Activated CD4-positive, alpha-beta T cell treated with anti-CD3 and anti-CD28 coated beads, Interleukin-2, Interleukin-4, amounts not matched to agents 100 ng/mL and 50 ng/mL, durations not matched to agents 16 hours and 8 hours (primary cell): Measurements from ENCODE around the gene COL5A2.
A peak's percentile ranks its signal among the peaks of the same experiment; 100 is the strongest.

Experiments
- DNase-seq: peaks from one replicate; pipeline ENCODE4 v3.0.0-alpha.2; 2020; ENCODE audit warnings: low spot score

Gene COL5A2

DNA sequence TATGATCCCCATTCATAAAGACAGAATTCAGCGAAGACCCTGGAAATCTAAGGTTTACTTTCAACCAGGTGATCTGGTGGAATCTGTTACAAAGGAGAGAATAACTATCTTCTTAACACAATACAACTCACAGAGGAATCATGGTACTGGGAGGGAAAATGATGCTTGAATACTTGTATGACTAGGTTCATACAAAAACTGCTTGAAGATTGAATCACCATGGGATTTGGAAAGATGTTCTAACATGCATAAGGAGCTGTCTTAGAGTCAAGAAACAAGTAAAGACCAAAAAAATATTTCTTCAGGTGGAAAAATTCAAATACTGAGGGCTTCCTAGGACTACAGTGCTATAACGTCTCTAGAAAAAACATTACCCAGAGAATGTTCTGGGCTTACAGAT lies 32.2 kb downstream of the COL5A2 start:
- no peak for DNase-seq

DNA sequence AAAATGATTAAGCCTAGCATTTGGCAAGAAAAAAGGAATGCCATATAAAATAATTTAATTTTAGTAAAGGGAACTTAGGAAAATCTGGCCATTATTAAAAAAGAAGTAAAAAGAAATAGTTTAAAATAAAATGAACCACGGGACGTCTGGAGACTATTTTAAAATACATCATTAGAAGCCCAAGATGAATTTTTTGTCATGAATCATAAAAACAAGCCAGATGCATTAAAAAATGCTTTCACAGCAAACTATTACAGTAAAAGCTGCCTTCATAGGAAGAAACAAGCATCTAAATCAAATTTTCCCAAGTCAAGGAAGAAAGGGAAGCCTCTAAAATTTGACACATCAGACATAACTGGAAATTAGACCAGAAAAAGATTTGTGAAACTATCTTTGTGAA lies 33.0 kb downstream of the COL5A2 start:
- DNase-seq: no peak

DNA sequence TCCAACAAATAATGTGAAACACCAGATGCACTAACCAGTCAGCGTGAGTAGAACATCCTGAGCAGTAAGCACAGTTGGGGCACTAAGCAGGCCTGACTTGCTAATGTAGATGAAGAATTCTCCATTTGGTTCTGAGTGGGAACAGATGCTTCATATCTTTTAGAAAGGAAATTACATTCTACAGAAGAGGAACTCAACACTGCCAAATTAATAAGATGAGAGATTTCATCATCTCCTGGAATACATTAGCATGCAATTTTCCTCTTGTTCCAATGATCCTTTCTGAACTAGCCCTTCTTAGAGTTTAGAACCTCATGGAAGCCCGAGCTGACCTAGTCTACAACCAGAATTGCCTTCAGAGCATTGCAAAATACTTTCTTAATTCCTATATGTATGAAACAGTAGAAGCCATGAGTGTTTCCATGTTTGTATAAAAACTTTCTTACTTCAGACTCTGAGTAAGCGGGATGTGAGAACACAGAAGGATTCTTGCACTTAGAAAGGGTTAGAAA lies 34.8 kb downstream of the COL5A2 start:
- no peak for DNase-seq

DNA sequence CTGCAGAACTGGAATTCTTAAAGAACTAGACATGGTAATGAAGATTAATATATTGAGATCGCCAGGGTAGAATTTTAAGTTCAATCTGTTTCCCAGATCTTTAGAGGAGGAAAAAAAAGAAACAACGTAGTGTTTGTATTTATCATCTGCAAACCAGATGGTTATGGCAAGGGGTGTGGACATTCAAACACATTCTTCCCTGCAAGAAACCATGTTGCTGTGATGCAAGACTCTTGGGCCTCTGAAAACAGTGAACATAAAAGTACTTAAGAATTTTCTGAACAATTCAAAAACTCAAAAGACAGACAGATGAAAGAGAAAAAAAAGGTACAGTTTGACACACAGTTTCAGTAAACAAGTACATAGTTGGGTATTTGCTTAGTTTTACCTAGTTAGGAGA lies 35.6 kb downstream of the COL5A2 start:
- no peak for DNase-seq

DNA sequence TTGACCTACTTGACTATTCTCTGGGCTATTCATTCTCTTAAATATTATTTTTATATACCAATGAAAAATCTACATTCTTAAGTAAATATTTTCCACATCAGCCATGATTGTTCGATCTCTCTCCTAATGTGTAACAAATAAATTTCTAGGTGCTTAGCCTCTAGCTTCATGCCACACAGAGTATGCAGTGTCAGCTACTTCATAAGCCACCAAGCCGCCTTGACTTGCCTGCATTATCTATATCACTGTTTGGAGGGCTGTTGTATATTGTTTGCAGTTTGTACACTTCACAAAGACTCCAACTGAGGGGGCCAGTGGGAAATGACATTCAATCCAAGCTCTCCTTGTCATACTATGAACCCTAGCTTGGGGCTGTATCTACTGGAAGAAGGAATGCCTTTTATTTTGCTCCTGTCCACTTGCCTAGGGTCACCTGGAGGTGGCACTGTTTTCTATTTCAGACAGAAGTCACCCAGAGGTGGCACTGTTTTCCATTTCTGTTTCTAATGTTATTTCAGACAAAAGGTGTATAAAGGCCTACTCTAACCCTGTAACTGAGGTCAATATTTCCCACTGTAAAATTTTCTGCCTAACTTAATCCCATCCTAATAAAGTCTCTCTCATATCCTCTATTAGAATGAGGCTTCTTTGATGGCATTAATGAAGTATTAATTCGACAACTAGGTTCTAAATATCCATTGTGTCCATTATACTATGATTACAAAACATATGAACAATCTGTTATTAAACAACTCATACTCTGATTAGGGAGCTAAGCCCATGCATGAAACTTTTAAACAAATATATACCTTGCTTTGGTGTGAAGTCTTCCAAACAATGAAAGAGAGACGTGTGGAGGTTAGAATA lies 36.4 kb downstream of the COL5A2 start:
- DNase-seq: peak; percentile 59

DNA sequence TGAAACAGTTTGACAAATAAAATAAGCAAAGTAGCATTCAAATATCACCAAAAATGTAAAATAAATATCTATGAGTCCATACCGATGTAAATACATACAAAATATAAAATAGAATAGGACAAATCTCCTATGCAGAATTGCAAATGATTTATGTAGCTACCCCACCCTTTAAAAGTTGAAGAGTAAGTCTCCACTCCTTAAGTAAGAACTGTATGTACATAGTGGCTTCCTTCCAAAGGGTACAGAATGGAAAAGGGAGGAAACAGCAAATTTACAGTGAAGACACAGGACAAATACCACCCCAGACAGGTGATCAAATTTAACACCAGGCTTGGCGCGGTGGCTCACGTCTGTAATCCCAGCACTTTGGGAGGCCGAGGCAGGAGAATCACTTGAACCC lies 40.8 kb downstream of the COL5A2 start:
- DNase-seq: no peak

DNA sequence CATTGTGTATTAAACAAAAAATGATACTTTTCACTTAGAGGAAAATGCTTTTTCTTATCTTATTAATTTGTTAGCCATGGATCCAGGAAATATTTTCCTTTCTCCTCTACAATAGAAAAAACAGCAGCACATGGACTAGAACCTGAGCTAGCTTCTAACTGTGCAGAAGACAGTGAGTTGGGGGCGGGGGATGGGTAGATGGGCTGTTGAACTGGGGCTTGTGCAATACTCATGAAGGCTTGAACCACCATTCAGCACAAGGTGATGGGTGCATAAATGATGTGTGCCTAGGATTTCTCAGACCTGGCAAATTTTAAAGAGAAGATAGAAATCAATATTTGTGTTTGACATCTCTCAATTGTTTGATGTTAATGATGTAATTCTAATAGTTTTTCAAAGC lies 42.0 kb downstream of the COL5A2 start:
- no peak for DNase-seq

DNA sequence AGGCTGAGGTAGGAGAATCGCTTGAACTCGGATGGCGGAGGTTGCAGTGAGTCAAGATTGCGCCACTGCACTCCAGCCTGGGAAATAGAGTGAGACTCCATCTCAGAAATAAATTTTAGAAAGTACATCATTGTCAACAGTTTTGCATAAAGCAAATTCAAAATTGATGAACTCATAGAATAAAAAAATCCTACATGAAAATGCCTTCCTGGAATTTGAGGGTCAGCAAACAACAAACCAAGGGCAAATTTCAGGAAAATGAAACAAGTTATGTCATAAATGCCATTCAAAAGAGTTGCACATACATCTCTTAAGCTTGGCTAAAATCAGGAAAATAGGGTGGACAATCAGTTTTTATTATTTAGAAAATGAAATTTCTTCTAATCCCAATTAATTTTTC lies 45.1 kb downstream of the COL5A2 start:
- no peak for DNase-seq

DNA sequence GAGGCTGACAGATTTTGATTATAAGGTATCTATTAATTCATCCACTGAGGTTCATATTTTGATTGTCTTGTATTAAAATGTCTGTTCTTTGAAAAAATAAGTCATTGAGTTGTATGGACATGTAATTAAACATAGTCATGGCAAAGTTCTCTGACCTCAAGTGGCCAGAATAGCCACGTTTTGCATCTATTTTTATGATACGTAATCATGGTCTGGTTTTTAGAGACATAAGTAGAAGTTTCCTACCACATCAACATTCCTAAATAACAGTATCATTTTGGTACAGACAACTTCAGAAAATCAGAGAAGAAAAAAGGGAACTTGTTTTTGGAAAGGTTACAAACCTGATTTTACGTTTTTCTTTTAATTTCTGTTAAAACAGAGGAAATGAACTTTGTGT lies 47.6 kb downstream of the COL5A2 start:
- DNase-seq: no peak

DNA sequence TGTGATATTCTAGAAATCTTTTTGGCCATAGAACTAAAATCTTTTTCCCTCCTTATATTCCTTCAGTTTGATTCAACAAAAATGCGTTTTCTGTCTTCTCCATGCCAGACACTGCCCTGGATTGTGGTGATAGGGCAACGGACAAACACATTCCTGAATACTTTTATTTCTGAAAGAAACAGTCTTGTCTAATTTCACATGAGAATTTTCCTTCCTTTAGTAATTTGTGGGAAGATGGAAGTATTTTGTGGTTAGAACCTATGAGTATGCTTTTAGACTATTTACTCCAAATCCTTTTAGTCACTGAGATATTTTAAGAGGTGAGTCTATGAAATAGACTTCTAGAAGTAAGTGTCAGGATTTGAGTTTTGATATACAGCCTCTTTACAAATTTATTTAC lies 49.6 kb downstream of the COL5A2 start:
- no peak for DNase-seq

DNA sequence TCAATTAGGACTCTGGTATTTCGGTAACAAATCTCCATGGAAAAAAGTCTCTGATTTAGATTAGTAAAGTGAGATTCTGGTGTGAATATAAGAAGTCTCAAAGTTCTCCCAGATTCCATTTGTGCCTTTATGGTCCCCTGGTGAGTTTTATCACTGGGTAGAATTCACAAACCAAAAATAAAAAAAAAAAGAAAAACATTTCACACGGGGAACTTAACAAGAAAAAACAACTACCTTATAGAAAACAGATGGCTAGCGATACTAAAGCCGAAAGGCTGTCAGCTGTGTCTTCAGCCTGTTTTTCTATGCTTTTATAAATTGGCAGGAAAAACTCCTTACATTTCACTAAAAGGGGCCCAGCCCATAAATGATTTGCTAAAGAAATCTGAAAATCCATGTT lies 50.6 kb downstream of the COL5A2 start:
- no peak for DNase-seq

DNA sequence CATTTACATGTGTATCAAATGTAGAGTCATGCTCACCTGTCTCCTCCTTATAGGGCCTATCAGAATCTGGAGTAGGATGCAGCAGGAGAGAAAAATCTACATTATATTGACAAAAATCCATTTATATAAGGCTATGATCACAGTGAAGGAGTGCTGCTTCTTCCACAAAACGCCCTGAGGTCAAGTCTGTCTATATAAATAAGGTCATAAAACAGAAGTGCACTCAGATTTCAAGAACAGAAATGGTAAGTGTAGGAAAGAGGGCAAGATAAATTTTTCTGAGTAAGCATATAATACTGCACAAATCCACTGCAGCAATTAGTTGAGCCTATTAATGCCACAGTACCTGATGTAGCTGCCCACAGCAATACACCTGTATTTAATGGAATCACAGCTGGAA lies 51.8 kb downstream of the COL5A2 start:
- no peak for DNase-seq

DNA sequence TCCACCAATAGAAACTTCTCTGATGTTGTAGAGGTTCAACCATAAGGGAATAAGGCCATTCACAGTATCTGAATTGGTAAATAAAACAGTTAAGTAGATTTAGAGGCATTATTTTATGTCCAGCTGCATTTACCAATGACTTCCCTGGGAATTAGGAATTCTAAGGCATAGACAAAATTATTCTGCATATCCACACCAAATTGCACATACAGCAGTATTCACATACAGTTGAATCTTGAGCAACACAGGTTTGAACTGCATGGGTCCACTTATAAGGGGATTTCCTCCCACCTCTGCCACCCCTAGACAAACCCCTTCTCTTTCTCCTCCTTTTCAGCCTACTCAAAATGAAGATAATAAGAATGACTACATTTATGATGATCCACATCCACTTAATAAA lies 54.4 kb downstream of the COL5A2 start:
- no peak for DNase-seq

DNA sequence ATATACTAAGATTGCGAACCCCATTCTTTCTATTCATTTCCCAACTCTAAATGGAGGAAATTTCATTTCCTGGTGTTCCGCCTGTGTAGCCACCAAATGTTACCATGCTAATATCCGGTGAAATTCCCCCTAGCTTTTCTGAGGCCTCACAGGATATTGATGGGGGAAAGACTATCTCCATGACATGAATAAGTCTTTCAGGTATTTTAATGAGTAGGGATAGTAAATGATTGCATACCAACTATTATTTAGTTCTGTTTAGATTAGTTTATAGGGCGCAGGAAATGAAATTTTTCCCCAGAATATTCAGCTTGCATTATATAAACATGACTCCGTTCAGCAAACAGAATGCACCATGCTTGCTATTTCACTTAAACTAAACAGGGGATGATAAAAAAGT lies 55.4 kb downstream of the COL5A2 start:
- no peak for DNase-seq

DNA sequence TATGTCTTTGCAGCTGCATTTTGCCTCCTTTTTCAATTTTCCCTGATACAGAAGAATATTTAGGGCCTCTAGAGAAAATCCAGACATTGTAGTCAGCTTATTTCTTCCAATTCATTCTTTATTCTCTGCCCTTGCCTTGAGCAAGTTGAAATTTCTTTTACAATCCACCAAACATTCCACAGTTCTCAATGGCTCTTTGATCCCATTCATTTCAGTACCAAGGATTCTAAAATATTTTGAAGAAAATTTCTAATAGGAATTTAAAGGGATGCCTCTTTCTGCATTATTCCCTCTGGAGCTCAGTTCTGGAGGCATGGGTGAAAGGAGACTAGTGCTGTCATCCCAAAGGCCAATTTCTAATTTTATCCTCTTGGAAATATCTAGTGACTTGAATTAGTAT lies 61.2 kb downstream of the COL5A2 start:
- DNase-seq: no peak

DNA sequence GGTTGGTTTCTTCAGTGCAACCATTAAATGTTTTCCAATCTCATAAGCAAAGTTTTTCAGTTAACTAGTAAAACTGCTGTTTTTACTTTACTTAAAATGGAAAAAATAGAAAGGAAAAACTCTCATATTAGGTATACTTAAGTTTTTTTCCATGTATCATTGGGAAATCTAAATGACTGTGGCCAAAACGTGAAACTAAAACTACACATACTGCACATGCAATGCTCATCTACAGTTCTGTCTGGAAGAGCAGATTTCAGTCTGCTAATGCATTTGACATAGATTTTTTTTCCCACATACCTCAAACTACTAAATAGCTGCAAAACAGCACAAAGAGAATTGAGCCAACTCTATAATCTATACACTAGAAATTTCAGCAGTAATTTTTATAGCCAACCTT lies 62.6 kb downstream of the COL5A2 start:
- DNase-seq: no peak

DNA sequence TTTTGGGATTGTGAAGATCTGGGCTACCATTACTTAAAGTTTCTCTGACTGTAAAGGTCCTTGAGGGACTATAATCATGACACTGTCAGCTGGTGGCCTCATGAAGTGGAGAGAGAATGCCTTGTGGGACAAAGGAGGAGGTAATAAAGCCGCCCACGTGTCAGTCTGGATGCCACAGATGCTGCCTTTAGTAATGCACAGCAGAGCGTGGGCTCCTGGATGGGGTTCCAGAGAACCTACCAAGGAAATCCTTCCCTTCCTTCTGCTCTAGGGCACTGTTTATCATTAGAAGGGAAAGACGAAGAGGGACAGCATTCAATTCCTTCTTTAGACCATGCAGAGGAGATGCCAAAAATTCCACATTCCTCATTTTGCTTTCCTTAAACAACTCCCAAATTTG lies 63.5 kb downstream of the COL5A2 start:
- no peak for DNase-seq

DNA sequence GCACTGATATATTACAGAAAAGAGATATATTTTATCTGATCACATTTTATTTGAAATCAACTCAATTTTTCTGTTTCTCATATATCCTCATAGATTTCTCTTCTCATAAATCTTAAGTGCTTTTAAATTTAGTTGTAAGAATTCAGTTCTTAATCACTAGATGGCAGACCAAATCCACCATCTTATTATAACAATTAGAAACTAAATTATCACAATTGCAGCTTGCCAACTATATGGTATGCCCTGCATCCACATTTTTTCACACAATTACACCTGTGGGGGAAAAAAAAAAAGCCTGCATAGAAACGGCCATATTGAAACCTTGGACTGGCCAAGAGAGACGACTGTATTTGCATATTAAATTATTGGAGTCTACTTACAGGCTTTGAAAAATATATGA lies 64.4 kb downstream of the COL5A2 start:
- DNase-seq: no peak

DNA sequence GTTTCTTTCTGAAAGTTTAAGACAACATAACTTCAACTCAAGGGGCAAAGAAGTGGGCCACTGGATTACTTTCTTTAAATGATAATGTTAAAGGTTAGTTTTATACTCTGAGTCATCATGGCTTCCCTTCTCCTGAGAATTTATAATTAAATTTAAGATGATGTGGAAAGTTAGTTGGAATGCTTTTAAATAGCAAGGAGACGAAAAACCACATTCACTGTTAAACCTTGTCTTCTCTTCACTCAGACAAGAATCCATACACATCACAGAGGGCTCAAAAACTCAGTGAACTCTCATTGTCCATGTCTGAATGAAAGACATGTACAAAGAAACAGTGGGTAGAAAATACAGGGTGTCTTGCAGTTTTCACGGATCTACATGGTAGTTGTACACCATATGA lies 65.6 kb downstream of the COL5A2 start:
- no peak for DNase-seq

DNA sequence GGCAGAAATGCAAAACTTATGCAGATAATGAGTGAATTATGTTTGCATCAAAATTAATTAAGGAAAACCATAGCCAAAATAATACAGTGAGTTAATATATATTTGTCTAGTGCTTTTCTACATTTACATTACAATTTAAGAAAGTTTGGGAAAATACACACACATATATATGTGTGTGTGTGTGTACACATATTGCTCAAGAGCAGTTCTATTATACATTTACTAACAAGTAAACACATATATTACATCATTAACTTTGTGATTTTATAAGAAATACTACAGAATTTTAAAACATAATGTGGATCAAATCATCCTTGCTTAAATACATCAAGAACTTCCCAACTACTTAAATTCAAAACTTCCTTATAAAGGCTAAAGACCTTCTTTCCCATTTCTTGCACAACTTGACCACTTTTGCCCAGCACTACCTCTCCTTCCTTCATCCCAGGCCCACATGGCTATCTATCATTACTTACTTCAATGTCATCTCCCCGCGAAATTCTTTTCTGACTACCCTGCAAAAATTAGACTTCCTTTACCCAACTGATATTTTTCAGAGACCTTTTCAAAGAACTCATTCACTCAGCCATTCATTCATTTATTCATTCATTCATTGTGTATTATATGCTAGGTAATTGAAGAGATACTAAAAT lies 68.4 kb downstream of the COL5A2 start:
- DNase-seq: no peak

DNA sequence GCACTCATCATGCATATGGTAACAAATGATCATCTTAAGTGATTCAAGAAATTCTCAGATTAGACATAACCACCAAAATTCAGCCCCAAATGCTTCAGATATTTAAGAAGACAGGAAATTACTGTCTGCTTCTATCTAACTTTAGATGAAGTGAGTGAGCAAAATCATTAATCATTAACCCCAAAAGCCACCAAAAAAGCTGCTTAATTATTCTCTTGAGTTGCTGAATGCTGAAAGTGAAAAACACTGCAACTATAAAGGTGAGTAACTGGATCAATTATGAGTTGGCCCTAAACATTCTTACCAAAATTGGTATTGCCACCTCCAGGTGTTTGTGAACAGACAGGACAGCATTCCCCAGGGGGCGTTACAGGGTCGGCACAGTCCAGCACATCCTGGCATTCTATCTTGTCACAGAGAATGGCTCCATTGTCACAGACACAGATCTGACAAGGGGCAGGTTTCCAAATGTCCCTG lies 69.6 kb downstream of the COL5A2 start:
- DNase-seq: no peak

DNA sequence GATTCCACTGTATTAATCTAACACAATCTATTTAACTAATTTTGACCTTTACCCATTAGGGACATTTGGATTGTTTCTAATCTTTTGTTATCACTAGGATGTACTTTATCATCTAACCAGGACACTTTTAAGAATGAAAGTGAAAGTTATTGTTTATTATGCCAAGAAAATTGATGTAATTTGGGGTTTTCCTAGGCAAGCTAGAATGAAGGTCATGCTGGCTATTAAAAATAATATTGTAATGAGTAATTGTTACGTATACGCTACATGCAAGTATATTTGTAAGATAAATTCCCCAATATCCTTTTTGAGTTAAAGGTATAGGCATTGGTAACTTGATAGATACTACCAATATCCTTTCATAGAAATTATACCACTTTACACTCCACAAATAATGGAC lies 74.6 kb downstream of the COL5A2 start:
- DNase-seq: no peak

DNA sequence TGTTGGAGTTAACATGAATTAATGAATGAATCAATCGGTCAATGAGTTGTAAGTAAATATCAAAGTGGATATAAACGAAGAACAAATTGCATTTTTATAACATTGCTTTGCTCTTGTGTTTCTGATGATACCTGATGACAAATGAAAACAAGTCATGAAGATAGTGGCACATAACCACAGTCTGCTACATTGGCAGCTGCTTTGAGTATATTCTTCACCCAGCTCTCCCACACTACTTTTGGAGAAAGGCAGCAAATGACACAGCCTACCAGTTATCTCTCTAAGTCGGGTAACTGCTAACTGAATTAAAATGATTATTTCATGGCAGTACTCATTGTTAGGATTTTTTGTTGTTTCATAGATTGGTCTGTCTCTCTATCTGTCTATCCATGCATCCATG lies 76.8 kb downstream of the COL5A2 start:
- DNase-seq: no peak

DNA sequence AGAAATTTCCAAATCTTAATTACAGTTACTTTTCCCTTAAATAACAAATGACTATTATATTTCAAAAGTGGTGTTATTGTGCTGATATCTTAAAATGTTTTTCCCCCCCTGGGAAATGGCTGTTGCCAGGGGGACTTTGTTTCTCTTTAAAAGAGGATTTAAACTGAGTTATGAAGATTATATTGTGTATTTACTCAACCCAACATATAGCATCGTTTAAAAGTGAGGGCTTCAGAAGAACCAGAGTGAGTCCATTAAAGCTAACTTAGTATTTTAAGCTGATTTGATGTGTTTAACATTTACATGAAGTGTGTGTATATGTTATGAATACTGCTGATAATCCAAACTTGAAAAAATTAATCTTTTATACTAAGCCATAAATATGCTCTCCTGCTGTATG lies 81.6 kb downstream of the COL5A2 start:
- no peak for DNase-seq
